ENCODE measurements around the gene PADI4.

The PADI4 gene

GRCh38 chr1:17307946-17308345, at the start of gene PADI4:
TSS of gene PADI4 (plus strand) at chr1:17308197. CDS start at chr1:17308223, 26 bp downstream.
- DNase-seq: no peak

GRCh38 chr1:17258758-17259130, 49.3 kb upstream of the PADI4 start:
- DNase-seq: no peak

- DNase-seq: no peak
These were observed 48.6 kb upstream of the PADI4 start for GRCh38 chr1:17259233-17259873.

GRCh38 chr1:17260264-17260663, 47.7 kb upstream of the PADI4 start:
- no peak for DNase-seq

- DNase-seq: no peak
These were observed 47.3 kb upstream of the PADI4 start for GRCh38 chr1:17260738-17261137.

GRCh38 chr1:17263936-17264335, 44.1 kb upstream of the PADI4 start:
- no peak for DNase-seq

- no peak for DNase-seq
These were observed 43.5 kb upstream of the PADI4 start for GRCh38 chr1:17264470-17264869.

GRCh38 chr1:17265162-17265561, 42.8 kb upstream of the PADI4 start:
- DNase-seq: no peak

GRCh38 chr1:17265950-17266349, 42.0 kb upstream of the PADI4 start:
- no peak for DNase-seq

GRCh38 chr1:17270891-17271765, 36.9 kb upstream of the PADI4 start:
- no peak for DNase-seq

GRCh38 chr1:17272066-17272465, 35.9 kb upstream of the PADI4 start:
- no peak for DNase-seq

GRCh38 chr1:17272646-17273045, 35.4 kb upstream of the PADI4 start:
- DNase-seq: no peak

- no peak for DNase-seq
These were observed 34.9 kb upstream of the PADI4 start for GRCh38 chr1:17273096-17273495.

- DNase-seq: peak; percentile 6
These were observed 33.5 kb upstream of the PADI4 start for GRCh38 chr1:17274186-17275170.

GRCh38 chr1:17276568-17276967, 31.4 kb upstream of the PADI4 start:
- DNase-seq: no peak

GRCh38 chr1:17277511-17278159, 30.4 kb upstream of the PADI4 start:
- DNase-seq: no peak

- DNase-seq: no peak
These were observed 28.8 kb upstream of the PADI4 start for GRCh38 chr1:17278996-17279830.

- no peak for DNase-seq
These were observed 27.6 kb upstream of the PADI4 start for GRCh38 chr1:17280436-17280835.

- no peak for DNase-seq
These were observed 27.1 kb upstream of the PADI4 start for GRCh38 chr1:17280894-17281293.

- peak; percentile 2 for DNase-seq
These were observed 26.2 kb upstream of the PADI4 start for GRCh38 chr1:17281775-17282181.

- DNase-seq: no peak
These were observed 25.2 kb upstream of the PADI4 start for GRCh38 chr1:17282836-17283235.

- DNase-seq: no peak
These were observed 21.4 kb upstream of the PADI4 start for GRCh38 chr1:17286646-17287045.

Data from CD4-positive, alpha-beta T cell treated with Interleukin-17A for 1 hour (primary cell).